Stimulated activated CD4-positive, alpha-beta T cell treated with anti-CD3 and anti-CD28 coated beads, TNF-alpha, amount 100 ng/mL, for 48 hours (primary cell): Measurements from ENCODE around the gene CCL21.
"Not testable (repeated sequence)": the region's sequence is repeated elsewhere in the genome, so short reads cannot be mapped to it uniquely, and the experiment has no call there.

Source experiments
- DNase-seq, 3 donors: peaks; one replicate each; pipeline ENCODE4 v3.0.0-alpha.2; 2020; ENCODE audit warnings: low read depth in 3 of 3

Gene CCL21, protein sequence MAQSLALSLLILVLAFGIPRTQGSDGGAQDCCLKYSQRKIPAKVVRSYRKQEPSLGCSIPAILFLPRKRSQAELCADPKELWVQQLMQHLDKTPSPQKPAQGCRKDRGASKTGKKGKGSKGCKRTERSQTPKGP

DNA sequence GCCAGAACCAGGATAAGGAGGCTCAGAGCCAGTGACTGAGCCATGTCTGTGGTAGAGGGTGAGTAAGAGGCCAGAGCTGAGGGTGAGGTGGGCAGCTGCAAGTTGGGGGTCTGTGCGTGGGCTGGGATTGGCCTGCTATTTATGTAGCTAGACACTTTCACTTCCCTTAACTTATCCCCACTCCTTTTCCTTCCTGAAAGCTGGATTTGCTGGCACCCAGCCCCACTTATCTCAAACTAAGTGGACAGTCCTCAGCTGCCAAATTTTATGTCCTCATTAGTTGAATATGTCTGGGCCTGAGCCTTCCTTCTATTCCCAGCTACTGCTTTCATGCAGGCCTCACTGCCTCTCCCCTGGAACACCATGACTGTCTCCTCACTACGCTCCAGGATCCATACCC, at the start of gene CCL21:
CCL21 (minus strand) TSS at position 114 of the 400 bp plus-strand sequence; CDS start at position 44, 70 bp downstream.
- DNase-seq = no peak

DNA sequence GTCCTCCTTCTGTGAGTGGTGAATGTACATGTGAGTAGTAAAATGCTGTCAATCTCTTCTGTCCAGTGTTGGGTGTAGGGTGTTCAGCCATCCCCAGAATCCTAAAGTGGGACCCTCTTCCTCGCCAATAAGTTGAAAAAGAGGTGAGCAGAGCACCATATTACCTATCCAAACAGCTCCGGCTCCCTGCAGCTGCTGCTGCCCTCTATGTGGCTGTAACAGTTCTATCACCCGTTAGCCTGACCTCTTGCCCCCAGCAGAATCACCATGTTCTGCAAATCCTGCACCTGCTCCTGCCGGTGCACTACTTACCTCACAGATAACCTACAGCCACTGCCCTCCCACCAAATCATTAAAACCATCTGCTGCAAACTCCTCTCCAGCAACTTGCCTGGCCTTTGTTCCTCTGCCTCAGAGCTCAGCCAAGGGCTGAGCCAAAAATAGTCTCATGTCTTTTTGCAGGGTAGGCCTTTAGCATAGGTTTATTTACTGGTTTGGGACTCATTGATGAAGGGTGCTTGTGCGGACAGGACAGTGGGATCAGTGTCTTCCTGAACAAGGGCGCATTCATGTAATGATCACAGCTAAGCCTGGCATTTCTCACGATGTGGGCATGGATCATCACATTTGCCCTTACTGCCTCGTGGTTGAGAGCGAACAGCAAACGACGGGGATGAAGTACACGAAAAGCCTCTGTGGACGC, 49.6 kb upstream of the CCL21 start:
- no peak for DNase-seq

DNA sequence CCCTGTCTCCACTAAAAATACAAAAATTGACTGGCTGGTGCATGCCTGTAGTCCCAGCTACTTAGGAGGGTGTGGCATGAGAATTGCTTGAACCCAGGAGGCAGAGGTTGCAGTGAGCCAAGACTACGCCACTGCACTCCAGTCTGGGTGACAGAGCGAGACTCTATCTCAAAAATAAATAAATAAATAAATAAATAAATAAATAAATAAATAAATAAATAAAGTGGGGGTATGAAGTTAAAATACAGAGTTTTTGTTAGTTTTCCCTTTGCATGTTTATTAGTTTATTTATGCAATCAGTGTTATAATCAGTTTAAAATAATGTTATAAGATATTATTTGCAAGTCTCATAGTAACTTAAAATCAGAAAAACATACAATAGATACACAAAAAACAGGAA, 40.4 kb upstream of the CCL21 start:
- DNase-seq = not testable (repeated sequence)

DNA sequence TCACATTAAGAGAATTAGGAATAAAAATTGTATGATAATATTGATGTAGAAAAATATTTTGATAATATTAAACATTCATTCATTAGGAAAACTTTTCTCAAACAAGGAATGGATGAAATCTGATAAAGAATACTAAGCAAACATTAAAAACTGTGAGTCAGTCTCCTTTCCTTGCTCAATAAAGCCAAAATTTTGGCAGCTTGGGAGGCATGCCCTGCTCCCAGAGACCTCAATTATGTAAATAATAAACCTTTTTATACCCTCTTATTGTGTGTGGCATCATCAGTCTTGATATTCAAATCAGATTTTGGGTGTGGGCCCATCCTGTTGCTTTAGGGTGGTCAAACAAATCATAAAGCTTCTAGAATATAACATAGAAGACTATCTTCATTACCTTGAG, 36.6 kb upstream of the CCL21 start:
- DNase-seq = no peak

DNA sequence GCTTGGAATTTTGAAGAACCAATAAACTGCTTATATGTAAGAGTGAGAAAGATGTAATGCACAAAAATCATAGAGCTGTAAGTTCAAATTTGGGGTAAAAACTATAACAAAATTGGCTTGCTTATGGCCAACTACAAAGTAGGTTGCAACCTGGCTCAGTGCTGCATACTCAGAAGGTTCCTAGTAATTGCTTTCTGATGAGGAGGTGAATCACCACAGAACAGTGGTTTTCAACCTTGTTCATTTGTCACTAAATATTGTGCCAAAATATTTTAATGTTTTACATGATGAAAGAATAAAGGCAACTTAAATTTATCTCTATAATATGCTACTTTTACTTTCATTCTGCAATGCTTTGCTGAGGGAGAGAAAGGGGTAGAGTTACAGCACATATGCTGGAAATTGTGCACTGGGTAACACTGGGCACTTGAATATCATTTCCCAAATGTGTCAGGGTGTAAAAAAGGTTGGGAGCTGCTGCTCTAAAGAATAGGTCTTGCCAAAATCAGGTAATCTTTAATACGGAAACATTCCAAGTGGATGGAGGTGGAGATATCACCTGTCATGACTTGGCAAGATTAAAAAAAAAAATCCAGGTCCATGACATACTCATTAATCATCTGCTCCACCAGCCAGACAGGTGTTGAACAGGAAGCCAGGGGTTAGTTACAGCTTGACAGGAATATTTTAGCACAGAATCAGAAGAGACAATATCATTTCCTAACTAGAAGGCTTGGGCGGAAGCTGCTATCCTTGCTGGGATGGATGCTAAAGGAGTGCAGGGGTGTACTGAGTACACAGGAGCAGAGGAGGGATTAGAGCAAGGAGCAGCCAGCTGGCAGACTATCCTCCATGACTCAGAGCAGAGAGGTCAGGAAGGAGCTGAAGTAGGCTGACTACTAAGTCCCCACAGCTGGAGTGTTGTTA, 34.6 kb upstream of the CCL21 start:
- DNase-seq = no peak

DNA sequence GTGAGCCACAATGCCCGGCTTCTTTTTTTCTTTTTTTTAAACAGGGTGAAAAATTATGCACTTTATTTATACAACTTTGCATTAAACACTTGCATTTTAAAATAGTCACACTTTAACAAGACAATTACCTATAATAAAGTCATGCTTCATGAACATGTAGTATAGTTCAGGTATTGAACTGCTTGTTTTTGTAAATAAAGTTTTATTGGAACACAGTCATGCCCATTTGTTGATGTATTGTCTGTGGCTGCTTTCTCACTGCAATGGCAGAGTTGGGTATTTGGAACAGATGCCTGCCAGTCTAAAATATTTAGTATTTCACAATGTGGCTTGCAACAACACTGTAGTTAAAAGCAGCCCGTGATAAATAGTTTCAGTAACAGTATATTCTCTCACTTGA, 32.8 kb upstream of the CCL21 start:
- DNase-seq = no peak

DNA sequence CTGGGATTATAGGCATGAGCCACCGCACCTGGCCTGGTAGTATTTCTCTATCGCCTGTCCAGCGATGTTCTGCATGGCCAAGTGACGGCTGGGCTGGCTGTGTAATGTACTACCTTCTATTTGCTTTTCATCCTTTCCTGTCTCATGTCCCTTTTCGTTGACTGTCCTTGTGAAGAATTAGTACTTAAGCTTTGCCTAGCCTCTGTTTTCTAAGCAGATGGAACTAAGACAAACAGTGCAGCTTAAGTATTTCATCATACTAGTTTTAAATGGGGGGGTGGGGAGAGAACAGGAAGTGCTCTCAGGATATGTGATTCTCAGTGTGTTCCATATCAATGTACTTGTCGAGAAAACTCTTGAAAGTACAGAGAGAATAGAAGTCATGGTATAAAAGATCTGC, 31.7 kb upstream of the CCL21 start:
- DNase-seq = no peak

DNA sequence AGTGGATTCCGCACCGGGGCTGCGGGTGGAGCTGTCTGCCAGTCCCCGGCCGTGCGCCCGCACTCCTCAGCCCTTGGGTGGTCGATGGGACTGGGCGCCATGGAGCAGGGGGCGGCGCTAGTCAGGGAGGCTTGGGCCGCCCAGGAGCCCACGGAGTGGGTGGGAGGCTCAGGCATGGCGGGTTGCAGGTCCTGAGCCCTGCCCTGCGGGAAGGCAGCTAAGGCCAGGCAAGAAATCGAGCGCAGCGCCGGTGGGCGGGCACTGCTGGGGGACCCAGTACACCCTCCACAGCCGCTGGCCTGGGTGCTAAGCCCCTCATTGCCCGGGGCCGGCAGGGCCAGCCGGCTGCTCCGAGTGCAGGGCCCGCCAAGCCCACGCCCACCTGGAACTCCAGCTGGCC, 30.2 kb upstream of the CCL21 start:
- not testable (repeated sequence) for DNase-seq

DNA sequence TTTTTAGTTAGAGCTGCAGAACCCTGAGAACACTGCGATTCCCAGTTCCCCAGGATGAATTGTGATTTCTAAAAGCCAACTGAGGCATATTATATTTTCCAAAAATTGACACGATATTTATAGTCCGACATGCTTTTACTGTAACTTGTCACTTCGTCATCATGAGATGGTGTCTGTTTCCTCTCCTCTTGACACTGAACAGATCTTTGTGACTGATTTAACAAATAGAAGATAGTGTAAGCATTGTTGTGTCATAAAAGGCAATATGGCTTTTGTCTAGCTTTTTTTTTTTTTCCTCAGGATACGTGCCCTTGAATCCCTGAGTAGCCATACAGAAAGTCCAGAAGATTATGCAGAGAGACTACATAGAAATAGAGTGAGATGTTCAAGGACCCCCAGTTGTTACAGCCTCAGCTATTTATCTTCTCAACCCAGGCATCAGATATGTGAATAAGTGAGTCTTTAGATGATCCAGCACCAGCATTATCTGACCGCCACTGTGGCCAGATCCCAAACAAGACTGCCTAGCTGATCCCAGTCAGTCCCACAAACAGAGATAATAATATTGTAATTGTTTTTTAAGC, 27.8 kb upstream of the CCL21 start:
- no peak for DNase-seq

DNA sequence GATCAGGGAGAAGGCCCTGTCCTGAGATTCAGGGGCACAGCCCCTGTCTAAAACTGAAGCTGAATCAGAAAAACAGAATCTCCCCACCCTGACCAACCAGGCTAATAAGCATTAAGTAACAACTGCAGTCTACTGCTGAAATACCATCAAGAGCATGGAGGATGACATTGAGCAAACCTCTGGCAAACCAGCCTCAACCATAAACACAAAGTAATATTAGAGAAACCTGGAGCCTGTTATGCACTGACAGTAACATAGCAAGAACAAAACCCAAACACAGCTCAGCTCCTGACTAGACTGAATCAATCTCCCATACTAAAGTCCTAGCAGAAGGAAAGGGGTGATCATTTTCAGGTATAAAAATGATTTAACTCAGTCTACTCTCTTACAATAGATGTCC, 24.8 kb upstream of the CCL21 start:
- no peak for DNase-seq

DNA sequence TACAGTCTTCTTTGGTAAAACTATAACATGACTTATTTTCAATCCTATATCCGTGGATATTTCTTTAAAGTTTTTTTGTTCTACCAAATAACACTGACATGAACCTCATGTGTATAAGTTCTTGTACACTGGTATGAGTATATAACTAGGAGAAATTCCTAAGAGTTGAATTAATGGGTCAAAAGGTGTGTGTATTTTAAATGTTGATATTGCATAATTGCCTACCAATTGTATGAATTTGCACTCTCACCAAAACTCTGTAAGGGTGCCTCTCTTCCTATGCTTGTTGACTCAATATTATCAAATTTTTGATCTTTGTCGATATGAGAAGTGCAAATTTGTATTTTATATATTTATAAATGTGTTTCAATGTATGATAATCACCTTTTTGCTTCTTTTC, 22.9 kb upstream of the CCL21 start:
- DNase-seq = no peak

DNA sequence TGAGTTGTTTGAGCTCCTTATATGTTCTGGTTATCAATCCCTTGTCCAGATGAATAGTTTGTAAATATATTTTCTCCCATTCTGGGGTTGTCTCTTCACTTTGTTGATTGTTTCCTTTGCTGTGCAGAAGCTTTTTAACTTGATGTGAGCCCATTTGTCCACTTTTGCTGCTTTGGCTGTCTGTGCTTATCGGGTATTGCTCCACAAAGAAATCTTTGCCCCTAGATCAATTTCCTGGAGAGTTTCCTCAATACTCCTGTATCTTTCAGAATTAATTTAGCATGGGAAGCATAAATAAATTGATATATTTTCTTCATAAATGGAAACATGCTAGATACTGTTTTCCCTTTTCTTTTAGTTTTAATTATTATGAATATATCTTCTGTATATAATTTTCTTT, 22.5 kb upstream of the CCL21 start:
- no peak for DNase-seq

DNA sequence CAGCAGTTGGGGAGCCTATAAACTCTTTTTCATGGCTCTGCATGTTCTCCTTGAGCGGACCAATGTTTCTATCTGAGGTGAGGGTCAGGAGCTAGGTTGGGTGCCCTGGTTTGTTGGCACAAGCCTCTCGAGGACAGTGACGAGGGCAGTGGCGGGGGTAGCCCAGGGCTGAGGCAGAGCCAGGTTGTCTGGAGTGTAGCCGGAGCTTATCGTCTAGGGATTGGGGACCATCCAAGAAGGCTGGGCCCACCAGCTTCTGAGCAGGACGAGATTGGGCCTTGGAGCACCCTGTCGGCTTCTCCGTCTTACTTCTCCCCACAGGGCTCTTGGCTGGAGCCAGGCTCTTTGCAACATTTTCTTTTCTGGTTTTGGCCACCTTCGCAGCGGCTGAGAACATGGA, 13.2 kb upstream of the CCL21 start:
- DNase-seq = no peak

DNA sequence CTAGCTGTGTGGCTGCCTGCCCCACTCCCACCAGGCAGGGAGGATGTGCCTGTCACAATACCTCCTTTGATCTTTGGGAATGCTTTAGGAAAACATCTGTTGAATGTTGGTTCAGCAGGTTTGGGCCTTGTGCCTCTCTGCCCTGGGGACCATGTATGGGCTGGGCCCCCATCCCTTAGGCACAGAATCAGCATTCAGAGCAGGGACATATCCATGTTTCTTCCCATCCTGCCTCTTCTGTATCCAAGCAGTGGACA, 9.8 kb upstream of the CCL21 start:
- not testable (repeated sequence) for DNase-seq

DNA sequence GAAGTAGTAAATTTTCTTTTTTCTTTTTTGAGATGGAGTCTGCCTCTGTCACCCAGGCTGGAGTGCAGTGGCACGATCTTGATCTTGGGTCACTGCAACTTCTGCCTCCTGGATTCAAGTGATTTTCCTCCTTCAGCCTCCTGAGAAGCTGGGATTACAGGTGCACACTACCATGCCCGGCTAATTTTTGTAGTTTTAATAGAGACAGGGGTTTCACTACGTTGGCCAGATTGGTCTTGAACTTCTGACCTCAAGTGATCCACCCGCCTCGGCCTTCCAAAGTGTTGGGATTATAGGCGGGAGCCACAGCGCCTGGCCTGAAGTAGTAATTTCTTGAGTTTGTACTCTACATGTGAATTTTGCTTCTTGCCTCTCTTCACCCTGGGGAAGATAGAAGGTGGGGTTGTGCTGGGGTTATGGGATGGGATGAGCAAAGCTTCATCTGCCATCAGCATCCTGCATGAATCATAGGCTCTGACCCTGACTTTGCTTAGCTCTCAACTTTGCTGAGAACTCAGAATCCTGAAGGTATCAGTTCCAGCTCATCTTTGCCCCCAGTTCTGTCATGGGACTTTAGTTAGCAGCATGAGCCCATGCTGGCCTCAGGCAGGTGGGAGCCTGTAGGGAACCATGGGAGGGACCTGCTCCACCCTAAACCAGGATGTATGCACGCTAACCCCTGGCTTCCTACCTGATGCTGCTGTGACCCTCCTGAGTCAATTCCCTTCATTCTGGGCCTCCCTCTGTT, 9.3 kb upstream of the CCL21 start:
- no peak for DNase-seq

DNA sequence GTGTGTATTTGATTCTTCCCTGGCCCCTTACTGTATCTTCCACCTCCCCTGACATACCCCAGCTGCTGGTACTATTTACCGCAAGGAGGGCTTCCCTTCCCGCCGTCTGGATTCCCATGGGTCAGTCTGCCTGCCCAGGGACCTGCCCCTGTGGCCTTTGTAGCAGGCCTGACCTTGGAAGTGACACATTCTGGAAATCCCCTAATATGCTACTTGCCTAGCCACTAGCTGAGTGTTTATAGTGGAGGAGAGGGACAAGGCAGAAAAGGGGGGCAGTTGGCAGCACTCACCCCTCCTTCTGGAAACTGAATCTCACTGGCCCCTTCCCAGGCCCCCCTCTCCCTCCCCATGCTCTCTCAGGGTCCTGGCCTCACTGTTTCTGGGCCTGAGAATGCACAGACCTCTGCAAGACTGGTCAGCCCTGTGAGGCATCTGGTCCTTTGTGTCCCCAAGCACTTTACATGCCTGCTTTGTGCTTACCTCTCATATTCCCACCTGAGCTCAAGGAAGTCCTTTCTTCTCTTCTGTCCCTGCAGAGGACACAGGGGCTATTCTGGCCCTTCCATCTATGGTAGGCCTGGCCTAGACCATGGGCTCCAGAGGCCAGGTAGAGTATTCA, 8.2 kb upstream of the CCL21 start:
- no peak for DNase-seq

DNA sequence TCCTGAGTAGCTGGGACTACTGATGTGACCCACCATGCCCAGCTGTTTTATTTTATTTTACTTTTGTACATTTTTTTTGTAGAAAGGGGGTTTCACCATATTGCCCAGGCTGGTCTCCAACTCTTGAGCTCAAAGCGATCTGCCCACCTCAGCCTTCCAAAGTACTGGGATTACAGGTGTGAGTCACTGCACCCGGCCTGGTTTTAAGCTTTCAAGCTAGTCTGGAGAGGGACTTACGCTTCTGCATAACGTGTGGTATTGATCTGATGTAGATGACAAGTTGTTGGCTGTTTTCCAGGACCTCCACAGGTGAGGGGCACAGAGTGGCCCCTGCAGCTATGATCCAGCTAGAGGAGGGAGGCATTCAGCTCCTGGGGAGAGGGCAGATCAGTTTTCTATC, 6.8 kb upstream of the CCL21 start:
- no peak for DNase-seq

DNA sequence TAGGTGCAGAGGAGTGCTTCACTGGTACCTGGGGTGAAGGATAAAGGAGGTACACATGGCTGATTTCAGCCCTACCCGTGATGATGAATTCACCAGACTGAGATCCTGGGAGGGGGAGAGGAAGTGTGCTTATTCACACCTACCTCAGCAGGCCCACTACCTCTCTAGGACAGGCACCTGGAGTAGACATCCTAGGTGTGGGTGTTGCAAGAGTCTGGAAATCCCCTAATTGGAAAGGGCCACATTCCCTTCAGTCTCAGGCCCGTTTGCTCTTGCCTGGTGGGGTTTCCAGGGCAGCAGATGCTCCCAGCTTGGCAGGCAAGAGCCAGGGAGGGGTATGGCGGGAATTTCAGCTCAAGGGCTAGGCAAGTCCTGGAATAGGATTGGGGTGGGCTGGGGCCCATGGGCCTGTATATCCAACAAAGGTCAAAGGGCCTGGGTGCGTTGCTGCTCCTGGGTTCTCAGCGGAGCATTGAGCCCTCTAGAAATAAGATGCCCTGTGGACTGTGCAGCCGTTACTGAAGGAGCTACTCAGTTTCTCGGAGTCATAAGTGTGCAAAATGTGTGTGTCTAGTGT, 5.8 kb upstream of the CCL21 start:
- DNase-seq = no peak

DNA sequence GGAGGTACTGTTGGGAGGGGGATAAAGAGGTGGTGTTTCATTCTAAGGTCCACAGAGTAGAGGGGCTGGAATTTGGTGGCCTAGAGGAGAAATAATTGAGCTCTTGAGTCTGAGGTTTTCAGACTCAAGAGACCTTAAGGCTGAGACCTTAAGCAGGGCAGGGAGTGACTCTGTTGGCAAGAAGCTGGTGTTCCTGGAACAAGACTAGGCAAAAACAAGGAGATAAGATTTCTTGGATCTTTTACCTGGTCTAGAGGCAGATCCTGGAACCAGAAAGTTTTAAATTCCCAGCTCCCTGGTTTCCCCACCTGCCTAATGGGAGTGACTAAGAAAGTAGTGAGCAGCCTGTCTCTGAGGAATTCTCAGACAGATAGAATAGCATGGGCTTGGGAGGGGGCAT, 4.1 kb upstream of the CCL21 start:
- DNase-seq = no peak

DNA sequence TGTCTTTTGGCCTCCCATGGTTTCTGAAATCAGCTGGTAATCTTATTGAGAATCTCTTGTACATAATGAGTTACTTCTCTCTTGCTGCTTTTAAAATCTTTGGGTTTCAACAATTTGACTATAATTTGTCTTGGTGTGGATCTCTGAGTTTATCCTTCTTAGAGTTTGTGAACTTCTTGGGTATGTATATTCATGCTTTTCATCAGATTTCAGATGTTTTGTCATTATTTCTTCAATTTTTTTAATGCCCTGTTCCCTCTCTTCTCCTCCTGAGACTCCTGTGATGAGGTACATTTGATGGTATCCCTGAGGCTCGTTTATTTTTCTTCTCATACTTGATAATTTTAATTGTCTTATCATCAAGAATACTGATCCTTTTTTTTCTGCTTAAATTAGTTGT, 2.2 kb upstream of the CCL21 start:
- no peak for DNase-seq
